Esophagus muscularis mucosa (tissue), 3 donors: Measurements from ENCODE around the gene AEBP2.

ENCODE experiments used
- POLR2A ChIP-seq: fragments of 450-650 bp; IDR thresholded peaks from one replicate; pipeline ENCODE4 v1.6.1; 2017; ENCODE audit warnings: antibody characterized with exemption, moderate library complexity, mild to moderate bottlenecking, low read depth
- POLR2AphosphoS5 ChIP-seq, 2 donors: sonication (generic); formaldehyde crosslinking; IDR thresholded peaks; one replicate each; pipeline ENCODE4 v1.6.1; 2017; ENCODE audit warnings: antibody characterized with exemption in 2 of 2
- TF ChIP-seq, protein P1 (sequence below), 3 experiments: fragments of 200-600 bp in 2 of 3; fragments of 450-650 bp in 1 of 3; sonication (generic) in 2 of 3; IDR thresholded peaks; one replicate each; pipeline ENCODE4 v1.5.1; 2017 to 2019; ENCODE audit warnings: antibody characterized with exemption in 3 of 3, mild to moderate bottlenecking in 2 of 3, moderate library complexity in 1 of 3

- TF ChIP-seq, protein P1, sequence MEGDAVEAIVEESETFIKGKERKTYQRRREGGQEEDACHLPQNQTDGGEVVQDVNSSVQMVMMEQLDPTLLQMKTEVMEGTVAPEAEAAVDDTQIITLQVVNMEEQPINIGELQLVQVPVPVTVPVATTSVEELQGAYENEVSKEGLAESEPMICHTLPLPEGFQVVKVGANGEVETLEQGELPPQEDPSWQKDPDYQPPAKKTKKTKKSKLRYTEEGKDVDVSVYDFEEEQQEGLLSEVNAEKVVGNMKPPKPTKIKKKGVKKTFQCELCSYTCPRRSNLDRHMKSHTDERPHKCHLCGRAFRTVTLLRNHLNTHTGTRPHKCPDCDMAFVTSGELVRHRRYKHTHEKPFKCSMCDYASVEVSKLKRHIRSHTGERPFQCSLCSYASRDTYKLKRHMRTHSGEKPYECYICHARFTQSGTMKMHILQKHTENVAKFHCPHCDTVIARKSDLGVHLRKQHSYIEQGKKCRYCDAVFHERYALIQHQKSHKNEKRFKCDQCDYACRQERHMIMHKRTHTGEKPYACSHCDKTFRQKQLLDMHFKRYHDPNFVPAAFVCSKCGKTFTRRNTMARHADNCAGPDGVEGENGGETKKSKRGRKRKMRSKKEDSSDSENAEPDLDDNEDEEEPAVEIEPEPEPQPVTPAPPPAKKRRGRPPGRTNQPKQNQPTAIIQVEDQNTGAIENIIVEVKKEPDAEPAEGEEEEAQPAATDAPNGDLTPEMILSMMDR (IDR thresholded peaks at IDR 0.05) = no peak
- no peak for TF ChIP-seq POLR2AphosphoS5 (IDR thresholded peaks at IDR 0.05)
- no peak for TF ChIP-seq POLR2A
These were observed 91.3 kb downstream of the AEBP2 start for GRCh38 chr12:19530637-19531023.
